Pancreas (tissue), 10 donors: ENCODE results near the gene HLX. TPM values are rescaled to one million over a fixed set of nuclear protein-coding genes. Genes with fewer than 3 reads are reported as not detected.

Experiments used
- ATAC-seq, 4 donors: fragments of 200-7000 bp; cut with Tn5 transposase; one replicate each; pipeline versions ENCODE4 v1.8.0 to v1.9.1; 2020; ENCODE audit warnings: mild to moderate bottlenecking in 4 of 4, moderate library complexity in 4 of 4
- DNase-seq, 6 donors: peaks; one replicate each; pipeline ENCODE4 v3.0.0-alpha.2; 2020
- FAIRE-seq: peaks from 2 replicates; lab custom pipeline; 2012; peaks lifted over from hg19 to GRCh38; lab: Jason Lieb, UNC
- H3K27ac ChIP-seq, 4 donors: fragments of 200-600 bp; sonication (generic); 1 replicate in 3 of 4; 2 replicates in 1 of 4; pipeline versions ENCODE4 v1.5.0 to v1.8.0; 2020
- H3K27me3 ChIP-seq, 4 donors: fragments of 200-600 bp; one replicate each; pipeline ENCODE4 v1.8.0; 2021
- H3K36me3 ChIP-seq, 3 donors: fragments of 200-600 bp; sonication (generic) in 1 of 3; one replicate each; pipeline versions ENCODE4 v1.5.0 to v1.8.0; 2020 to 2021
- H3K4me1 ChIP-seq, 3 donors: fragments of 200-600 bp; one replicate each; pipeline ENCODE4 v1.8.0; 2021
- H3K4me3 ChIP-seq, 4 donors: fragments of 200-600 bp; sonication (generic) in 2 of 4; one replicate each; pipeline versions ENCODE4 v1.5.0 to v1.8.0; 2020 to 2021
- H3K9me3 ChIP-seq, 4 donors: fragments of 200-600 bp; one replicate each; pipeline ENCODE4 v1.8.0; 2021
- CTCF ChIP-seq, 4 donors: fragments of 200-600 bp; sonication (generic) in 3 of 4; IDR thresholded peaks; one replicate each; pipeline versions ENCODE4 v1.5.0 to v1.8.0; 2021; ENCODE audit warnings: antibody characterized with exemption in 4 of 4
- WGBS, 2 donors: extraction: QIAGEN DNeasy Blood & Tissue Kit; methylation state at CpG; one replicate each; pipeline ENCODE4 v1.1.7; 2013; 5-methylcytosine and 5-hydroxymethylcytosine counted together
- intact Hi-C, 3 donors: fragments of 100-400 bp; cut with DNase I; formaldehyde crosslinking; loops; one replicate each; pipeline versions ENCODE4 v1.11.1 to v1.14.2; 2022
- polyA plus RNA-seq, 2 donors: library from polyadenylated mRNA; stranded (reverse); fragments of 200-250 nt; gene quantifications; one replicate each; pipeline ENCODE4 v1.2.3, GENCODE V29; 2013
- total RNA-seq, 6 donors: library from RNA; stranded (reverse); fragmentation: NEBNext Ultra II Directional in 4 of 6; extraction: Animal tissue kit (Norgen Biotek cat#: 25700) in 4 of 6; gene quantifications; one replicate each; pipeline versions ENCODE4 v1.2.1 to v1.2.4, GENCODE V29; 2021 to 2023
- donor health status: healthy with polysubstance abuse.
- donor health status: DM: no; HTN: no; CAD: no; lungs with moderate emphysema.
- donor health status: DM: no; HTN: no; CAD: no.
- donor health status: control.
- donor health status: control.
- donor health status: Bipolar disorder and iron deficiency.
- donor health status: DM: yes; HTN: yes; CAD: no.
- donor health status: DM: no; HTN: no; CAD: no.
- donor health status: DM: no; HTN: no; CAD: no.
- donor health status: DM: yes; HTN: yes; CAD: no.

The HLX gene
- total and polyA plus RNA-seq, 8 donors = 0.74 to 5.9 (median 2.5) TPM

GRCh38 chr1:220841293-220841692 lies 38.0 kb upstream of the HLX start:
- Histone ChIP-seq H3K4me1 (no peaks in the 10 kb centered on the region), H3K36me3 (no peaks in the 10 kb centered on the region), H3K4me3 (no peak overlapping the region), H3K9me3 (no peaks in the 10 kb centered on the region), H3K27ac (no peak overlapping the region), H3K27me3 (no peaks in the 10 kb centered on the region)
- no peak for TF ChIP-seq CTCF (IDR thresholded peaks at IDR 0.05)
- ATAC-seq (no peak), DNase-seq (no peak), FAIRE-seq (no peak)
- intact Hi-C loops = no loop called here

- Histone ChIP-seq H3K9me3 (no peaks in the 10 kb centered on the region), H3K36me3 (no peaks in the 10 kb centered on the region), H3K27ac (no peak overlapping the region), H3K27me3 (no peaks in the 10 kb centered on the region), H3K4me1 (no peaks in the 10 kb centered on the region), H3K4me3 (no peak overlapping the region)
- ATAC-seq (no peak), DNase-seq (no peak), FAIRE-seq (peak; percentile 92)
- TF ChIP-seq CTCF (IDR thresholded peaks at IDR 0.05) = no peak
- intact Hi-C loops = no loop called here
- whole genome bisulfite sequencing, 2 donors = 27% methylated on average over 6 of the region's 6 CpGs
These were observed 35.7 kb upstream of the HLX start for GRCh38 chr1:220843481-220844011.

- 80 to 84% methylated on average over 2 of the region's 2 CpGs for WGBS, 2 donors
- DNase-seq = no peak
- Histone ChIP-seq H3K27ac (no peak overlapping the region), H3K9me3 (peaks cover 0 to 4% (median 0%) of the 10 kb centered on the region in 4 donors), H3K27me3 (no peaks in the 10 kb centered on the region), H3K36me3 (no peaks in the 10 kb centered on the region), H3K4me1 (no peaks in the 10 kb centered on the region), H3K4me3 (no peak overlapping the region)
- FAIRE-seq = no peak
- intact Hi-C loops = no loop called here
- no peak for ATAC-seq
- no peak for TF ChIP-seq CTCF (IDR thresholded peaks at IDR 0.05)
These were observed 26.8 kb upstream of the HLX start for GRCh38 chr1:220852408-220852807.

- ATAC-seq (peak in 3 of 4 donors; percentile 35 to 65 (median 53)), DNase-seq (no peak), FAIRE-seq (no peak)
- Histone ChIP-seq H3K36me3 (no peaks in the 10 kb centered on the region), H3K4me1 (peaks cover 0 to 6% (median 0%) of the 10 kb centered on the region in 3 donors), H3K9me3 (no peaks in the 10 kb centered on the region), H3K4me3 (no peak overlapping the region), H3K27me3 (no peaks in the 10 kb centered on the region), H3K27ac (no peak overlapping the region)
- TF ChIP-seq CTCF (IDR thresholded peaks at IDR 0.05) = no peak
- intact Hi-C loops = loop anchor here in 1 of 3 donors (10.0 kb wide), 2 partner anchors 333 to 563 kb away; no protein-coding TSS in a partner anchor
These were observed 6.9 kb upstream of the HLX start for GRCh38 chr1:220872296-220872695.

GRCh38 chr1:220873087-220873486 lies 6.2 kb upstream of the HLX start:
- Histone ChIP-seq H3K4me1 (peaks cover 0 to 6% (median 0%) of the 10 kb centered on the region in 3 donors), H3K36me3 (no peaks in the 10 kb centered on the region), H3K27me3 (no peaks in the 10 kb centered on the region), H3K27ac (no peak overlapping the region), H3K9me3 (no peaks in the 10 kb centered on the region), H3K4me3 (no peak overlapping the region)
- DNase-seq (no peak), FAIRE-seq (no peak), ATAC-seq (no peak)
- 86 to 97% methylated on average over 2 of the region's 2 CpGs for WGBS, 2 donors
- intact Hi-C loops = loop anchor here in 1 of 3 donors (10.0 kb wide), 2 partner anchors 332 to 562 kb away; no protein-coding TSS in a partner anchor
- no peak for TF ChIP-seq CTCF (IDR thresholded peaks at IDR 0.05)
